AG04450 (cell line): ENCODE measurements around the gene SPINT3. TPM values are rescaled to one million over a fixed set of nuclear protein-coding genes. Genes with fewer than 3 reads are reported as not detected.

Experiments
- CTCF ChIA-PET: fragments of 300-600, 350-600 bp; formaldehyde crosslinking; extraction: SDS; loops from one replicate; lab custom pipeline; 2022; ENCODE audit warnings: antibody characterized with exemption, inconsistent platforms; lab: Charles Lee
- POLR2A ChIA-PET: fragments of 350-600 bp; formaldehyde crosslinking; extraction: SDS; loops from one replicate; lab custom pipeline; 2021; ENCODE audit warnings: antibody characterized with exemption, inconsistent platforms; lab: Yijun Ruan, JAX
- DNase-seq: peaks from one replicate; pipeline ENCODE4 v3.0.0-alpha.2; 2011; ENCODE audit warnings: low read depth, low spot score
- H3K27ac ChIP-seq: one replicate; pipeline ENCODE4 v1.5.1; 2012; ENCODE audit warnings: low read depth, low read length, control low read depth
- H3K27me3 ChIP-seq: one replicate; pipeline ENCODE4 v1.6.0; 2012; ENCODE audit warnings: low read length; ENCODE audit not compliant: control insufficient read depth, insufficient read depth
- H3K4me3 ChIP-seq: 2 replicates; pipeline ENCODE4 v1.5.1; 2011; ENCODE audit warnings: mild to moderate bottlenecking, low read depth, low read length, control low read depth
- H3K9me3 ChIP-seq: 2 replicates; pipeline ENCODE4 v1.5.1; 2012; ENCODE audit warnings: low read length; ENCODE audit not compliant: control insufficient read depth, insufficient read depth
- CTCF ChIP-seq: IDR thresholded peaks from 2 replicates; pipeline ENCODE4 v1.5.1; 2011; ENCODE audit warnings: low read depth, low read length, control low read depth, inconsistent platforms
- polyA plus RNA-seq: library from polyadenylated mRNA; depleted of rRNA; stranded (reverse); fragments of >200 nt; gene quantifications from 2 replicates; pipeline ENCODE4 v1.2.3, GENCODE V29; 2011

The SPINT3 gene
- polyA plus RNA-seq, 1 experiment = not detected

- no peak for DNase-seq
- peak within 1 kb of the TSS; percentile 40 for H3K4me3 ChIP-seq
- H3K27ac ChIP-seq = no peak within 1 kb of the TSS
- ChIA-PET POLR2A (no interaction called here), CTCF (interaction anchor here (1.3 kb wide), 1 partner anchor 96 kb away, joined by 6 read pairs; no protein-coding TSS in a partner anchor)
- no peak for TF ChIP-seq CTCF
- H3K27me3 ChIP-seq = peaks cover 43% of the 10 kb centered on the region
- no peaks in the 10 kb centered on the region; the same call in 1 of the 2 replicates for H3K9me3 ChIP-seq
Measured at GRCh38 chr20:45469336-45470261, 45.8 kb downstream of the SPINT3 start, which contains the start of gene WFDC2. TSS of gene WFDC2 (plus strand) at chr20:45469753. CDS start at chr20:45469782, 29 bp downstream.

DNA sequence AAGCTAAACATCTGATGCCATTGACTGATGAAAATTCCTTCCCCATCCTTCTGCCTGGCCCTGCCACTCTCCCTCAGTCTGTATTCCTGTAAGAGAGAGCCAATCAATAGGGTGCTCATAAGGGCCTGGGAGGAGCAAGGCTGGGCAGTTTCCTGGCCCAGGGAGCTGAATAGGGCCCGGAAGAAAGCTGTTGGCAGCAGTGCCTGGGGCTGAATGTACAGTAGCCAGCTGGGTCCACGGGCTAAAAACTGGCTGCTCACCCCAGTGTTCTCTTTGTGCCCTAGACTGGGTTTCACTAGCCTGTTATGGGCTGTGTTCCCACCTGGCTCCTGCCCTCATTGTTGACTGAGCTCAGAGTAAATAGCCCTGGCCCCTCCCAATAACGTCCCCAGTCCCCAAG lies 47.6 kb downstream of the SPINT3 start:
- peaks cover 40% of the 10 kb centered on the region for H3K27me3 ChIP-seq
- H3K9me3 ChIP-seq = no peaks in the 10 kb centered on the region; the same call in 1 of the 2 replicates
- H3K27ac ChIP-seq = no peak overlapping the region
- ChIA-PET CTCF (interaction anchor here (0.8 to 1.0 kb wide), 3 partner anchors 32 to 304 kb away, joined by 3 read pairs; no protein-coding TSS in a partner anchor), POLR2A (no interaction called here)
- H3K4me3 ChIP-seq = no peak overlapping the region
- no peak for DNase-seq
- TF ChIP-seq CTCF = no peak

GRCh38 chr20:45467172-45467571 lies 48.2 kb downstream of the SPINT3 start:
- no peak for TF ChIP-seq CTCF
- H3K4me3 ChIP-seq = no peak overlapping the region
- H3K9me3 ChIP-seq = no peaks in the 10 kb centered on the region; the same call in 1 of the 2 replicates
- ChIA-PET POLR2A (no interaction called here), CTCF (interaction anchor here (1.0 kb wide), 1 partner anchor 304 kb away, joined by 3 read pairs; no protein-coding TSS in a partner anchor)
- DNase-seq = no peak
- no peak overlapping the region for H3K27ac ChIP-seq
- peaks cover 40% of the 10 kb centered on the region for H3K27me3 ChIP-seq

DNA sequence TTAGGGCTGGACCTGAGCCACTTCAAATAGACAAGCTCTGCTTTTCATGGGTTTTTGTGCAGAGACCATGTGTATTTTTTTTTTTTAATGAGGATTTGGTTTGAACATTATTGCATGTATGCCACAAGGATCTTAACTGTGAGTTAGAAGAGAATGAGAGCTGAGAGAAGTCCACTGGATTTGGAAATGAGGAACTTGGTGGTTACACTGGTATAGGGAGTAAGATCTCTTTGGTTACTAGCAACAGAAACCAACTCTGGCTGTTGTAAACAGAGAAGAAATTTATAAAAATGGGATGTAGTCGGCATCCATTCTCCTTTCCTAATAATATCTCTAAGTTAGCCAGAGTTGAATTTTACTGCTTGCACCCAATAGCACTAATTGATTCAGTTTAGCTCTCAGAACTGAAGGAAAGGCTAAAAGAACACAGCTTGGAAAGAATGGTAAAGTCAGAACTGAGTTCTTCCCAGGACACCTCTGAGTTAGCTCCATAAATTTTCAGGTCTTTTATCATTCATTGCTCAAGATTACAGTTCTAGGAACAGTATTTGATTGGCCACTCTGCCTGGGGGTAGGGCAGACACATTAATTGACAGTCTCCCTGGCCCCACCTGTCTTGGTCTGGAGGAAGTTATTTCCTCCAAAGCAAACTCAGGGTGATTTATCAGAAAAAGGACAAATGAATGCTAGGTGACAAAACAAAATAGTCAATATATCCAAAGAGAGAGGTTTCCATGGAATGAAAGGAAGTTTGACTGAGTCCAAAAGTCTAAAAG lies 49.7 kb downstream of the SPINT3 start:
- no peak for TF ChIP-seq CTCF
- Histone ChIP-seq H3K4me3 (no peak overlapping the region), H3K27me3 (peaks cover 35% of the 10 kb centered on the region), H3K9me3 (no peaks in the 10 kb centered on the region; the same call in 1 of the 2 replicates), H3K27ac (no peak overlapping the region)
- ChIA-PET CTCF (interaction anchor here (1.3 to 4.9 kb wide), 4 partner anchors 16 to 305 kb away, joined by 3 to 15 read pairs (median 4); no protein-coding TSS in a partner anchor), POLR2A (no interaction called here)
- no peak for DNase-seq
